Spleen (tissue), 11 donors: ENCODE results near the gene GPATCH1. TPM values are rescaled to one million over a fixed set of nuclear protein-coding genes. Genes with fewer than 3 reads are reported as not detected.

Source experiments
- DNase-seq: peaks from one replicate; pipeline ENCODE4 v3.0.0-alpha.2; 2020
- H3K27ac ChIP-seq, 8 donors: fragments of 200-600 bp; sonication (generic) in 7 of 8; 1 replicate in 4 of 8; 2 replicates in 4 of 8; pipeline versions ENCODE4 v1.5.0 to v1.8.0; 2016 to 2021; ENCODE audit warnings: inconsistent platforms in 4 of 8, mild to moderate bottlenecking in 4 of 8, moderate library complexity in 1 of 8
- H3K27me3 ChIP-seq, 7 donors: fragments of 200-600 bp; sonication (generic) in 6 of 7; replicated peaks in 1 of 7; 1 replicate in 4 of 7; 2 replicates in 3 of 7; pipeline versions ENCODE4 v1.5.0 to v1.8.0; 2016 to 2021; ENCODE audit warnings: inconsistent platforms in 3 of 7, mild to moderate bottlenecking in 1 of 7
- H3K36me3 ChIP-seq, 6 donors: fragments of 200-600 bp; sonication (generic) in 5 of 6; 1 replicate in 4 of 6; 2 replicates in 2 of 6; pipeline versions ENCODE4 v1.5.0 to v1.8.0; 2016 to 2021; ENCODE audit warnings: inconsistent platforms in 2 of 6
- H3K4me1 ChIP-seq, 6 donors: fragments of 200-600 bp; sonication (generic) in 5 of 6; 1 replicate in 3 of 6; 2 replicates in 3 of 6; pipeline versions ENCODE4 v1.5.0 to v1.8.0; 2016 to 2021; ENCODE audit warnings: inconsistent platforms in 3 of 6
- H3K4me3 ChIP-seq, 8 donors: fragments of 200-600 bp; sonication (generic) in 7 of 8; 1 replicate in 4 of 8; 2 replicates in 4 of 8; pipeline versions ENCODE4 v1.5.0 to v1.8.0; 2016 to 2021; ENCODE audit warnings: inconsistent platforms in 4 of 8, mild to moderate bottlenecking in 4 of 8, moderate library complexity in 2 of 8
- H3K9me3 ChIP-seq, 8 donors: fragments of 200-600 bp; sonication (generic) in 7 of 8; 1 replicate in 4 of 8; 2 replicates in 4 of 8; pipeline versions ENCODE4 v1.5.0 to v1.8.0; 2016 to 2021; ENCODE audit warnings: inconsistent platforms in 4 of 8
- POLR2A ChIP-seq, 3 donors: fragments of 450-650 bp; IDR thresholded peaks; one replicate each; pipeline ENCODE4 v1.5.1; 2017; ENCODE audit warnings: antibody characterized with exemption in 3 of 3, mild to moderate bottlenecking in 1 of 3
- POLR2AphosphoS5 ChIP-seq, 3 donors: sonication (generic); formaldehyde crosslinking; IDR thresholded peaks; one replicate each; pipeline ENCODE4 v1.5.1; 2017; ENCODE audit warnings: antibody characterized with exemption in 3 of 3
- WGBS, 5 donors: extraction: QIAGEN DNeasy Blood & Tissue Kit in 3 of 5; methylation state at CpG; one replicate each; pipeline versions ENCODE4 v1.1.5 to v1.1.7; 2013 to 2018; 5-methylcytosine and 5-hydroxymethylcytosine counted together
- intact Hi-C: fragments of 100-400 bp; cut with DNase I; formaldehyde crosslinking; loops from one replicate; pipeline ENCODE4 v1.15.0; 2023; ENCODE audit warnings: low total_unique reads
- polyA plus RNA-seq, 3 donors: library from polyadenylated mRNA; stranded (reverse); fragments of 200-250 nt; gene quantifications; one replicate each; pipeline ENCODE4 v1.2.1, GENCODE V29; 2013
- total RNA-seq, 7 donors: library from RNA; depleted of rRNA in 3 of 7; stranded (reverse); fragments of >200 nt in 3 of 7; fragmentation: NEBNext Ultra II Directional in 4 of 7; extraction: Animal tissue kit (Norgen Biotek cat#: 25700) in 4 of 7; gene quantifications; one replicate each; pipeline versions ENCODE4 v1.1.0 to v1.2.1, GENCODE V29; 2016 to 2021
- TF ChIP-seq, protein P1 (sequence below), 11 experiments: fragments of 200-600 bp in 7 of 11; fragments of 450-650 bp in 4 of 11; sonication (generic) in 4 of 11; IDR thresholded peaks in 8 of 11; conservative IDR thresholded peaks in 3 of 11; 1 replicate in 7 of 11; 2 replicates in 4 of 11; pipeline versions ENCODE4 v1.4.0 to v1.8.0; 2016 to 2021; ENCODE audit warnings: antibody characterized with exemption in 11 of 11, inconsistent platforms in 4 of 11, mild to moderate bottlenecking in 1 of 11
- donor health status: healthy with polysubstance abuse.
- donor health status: DM: no; HTN: no; CAD: no; lungs with moderate emphysema.
- donor health status: DM: no; HTN: no; CAD: no.
- donor health status: Bipolar disorder and iron deficiency.
- donor health status: healthy.
- donor health status: DM: no; HTN: no; CAD: no.
- donor health status: DM: yes; HTN: yes; CAD: no.

Gene GPATCH1
- total and polyA plus RNA-seq, 10 donors: 3.9 to 12.7 (median 9.4) TPM

DNA sequence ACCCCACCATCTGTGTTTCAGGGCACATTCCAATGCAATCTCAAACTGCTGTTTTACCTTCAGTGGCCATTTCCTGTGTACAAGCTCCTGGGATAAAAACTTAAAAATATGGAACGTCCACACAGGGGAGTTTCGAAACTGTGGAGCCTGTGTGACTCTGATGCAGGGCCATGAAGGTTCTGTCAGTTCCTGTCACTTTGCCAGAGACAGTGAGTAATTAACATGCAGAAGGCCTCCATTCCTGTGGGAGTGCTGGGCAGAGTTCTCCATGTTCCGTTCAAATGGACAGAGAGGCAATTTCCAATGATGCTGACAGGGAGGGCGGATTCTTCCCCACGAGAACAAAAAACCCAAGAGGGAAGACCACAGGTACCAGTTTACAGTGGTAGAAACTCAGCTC lies 75.4 kb downstream of the GPATCH1 start:
- H3K4me3 ChIP-seq: no peak overlapping the region
- 65 to 84% (median 77%) methylated on average over 5 of the region's 5 CpGs for WGBS, 5 donors
- H3K4me1 ChIP-seq: peaks cover 0 to 37% (median 16%) of the 10 kb centered on the region in 6 donors
- intact Hi-C loops: no loop called here
- no peaks in the 10 kb centered on the region for H3K27me3 ChIP-seq
- peak; percentile 0 for DNase-seq
- no peaks in the 10 kb centered on the region for H3K36me3 ChIP-seq
- no peaks in the 10 kb centered on the region for H3K9me3 ChIP-seq
- TF ChIP-seq POLR2AphosphoS5 (IDR thresholded peaks at IDR 0.05) (no peak), POLR2A (IDR thresholded peaks at IDR 0.05) (no peak)
- TF ChIP-seq, protein P1, sequence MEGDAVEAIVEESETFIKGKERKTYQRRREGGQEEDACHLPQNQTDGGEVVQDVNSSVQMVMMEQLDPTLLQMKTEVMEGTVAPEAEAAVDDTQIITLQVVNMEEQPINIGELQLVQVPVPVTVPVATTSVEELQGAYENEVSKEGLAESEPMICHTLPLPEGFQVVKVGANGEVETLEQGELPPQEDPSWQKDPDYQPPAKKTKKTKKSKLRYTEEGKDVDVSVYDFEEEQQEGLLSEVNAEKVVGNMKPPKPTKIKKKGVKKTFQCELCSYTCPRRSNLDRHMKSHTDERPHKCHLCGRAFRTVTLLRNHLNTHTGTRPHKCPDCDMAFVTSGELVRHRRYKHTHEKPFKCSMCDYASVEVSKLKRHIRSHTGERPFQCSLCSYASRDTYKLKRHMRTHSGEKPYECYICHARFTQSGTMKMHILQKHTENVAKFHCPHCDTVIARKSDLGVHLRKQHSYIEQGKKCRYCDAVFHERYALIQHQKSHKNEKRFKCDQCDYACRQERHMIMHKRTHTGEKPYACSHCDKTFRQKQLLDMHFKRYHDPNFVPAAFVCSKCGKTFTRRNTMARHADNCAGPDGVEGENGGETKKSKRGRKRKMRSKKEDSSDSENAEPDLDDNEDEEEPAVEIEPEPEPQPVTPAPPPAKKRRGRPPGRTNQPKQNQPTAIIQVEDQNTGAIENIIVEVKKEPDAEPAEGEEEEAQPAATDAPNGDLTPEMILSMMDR (IDR thresholded peaks at IDR 0.05 in 8 of 11, conservative IDR thresholded peaks at IDR 0.05 in 3 of 11): no peak
- H3K27ac ChIP-seq: no peak overlapping the region

DNA sequence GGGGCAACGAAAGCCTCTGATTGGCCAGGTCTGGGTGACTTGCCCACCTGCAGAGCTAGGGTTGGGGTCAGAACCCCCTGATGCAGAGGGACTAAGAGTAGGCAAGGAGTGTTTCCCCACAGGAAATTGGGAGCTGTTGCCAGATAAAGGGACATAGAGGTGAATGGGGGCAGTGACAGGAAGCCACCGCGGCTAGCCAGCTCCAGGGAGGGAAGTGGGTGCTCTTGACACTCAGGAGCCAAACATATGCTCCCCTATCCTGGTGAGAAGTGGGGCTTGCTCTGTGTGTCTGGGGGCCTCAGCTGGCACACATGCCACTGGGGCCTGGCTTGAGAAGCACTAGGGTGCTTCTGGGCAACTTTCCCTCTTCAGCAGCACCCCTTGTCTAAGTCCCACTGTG lies 76.9 kb downstream of the GPATCH1 start:
- intact Hi-C loops: no loop called here
- DNase-seq: peak; percentile 61
- WGBS, 5 donors: 32 to 50% (median 39%) methylated on average over 3 of the region's 3 CpGs
- TF ChIP-seq POLR2AphosphoS5 (IDR thresholded peaks at IDR 0.05) (no peak), POLR2A (IDR thresholded peaks at IDR 0.05) (no peak)
- TF ChIP-seq, protein P1 (IDR thresholded peaks at IDR 0.05 in 8 of 11, conservative IDR thresholded peaks at IDR 0.05 in 3 of 11): no peak
- H3K4me3 ChIP-seq: no peak overlapping the region
- no peak overlapping the region for H3K27ac ChIP-seq
- H3K9me3 ChIP-seq: no peaks in the 10 kb centered on the region
- H3K27me3 ChIP-seq: no peaks in the 10 kb centered on the region
- peaks cover 0 to 45% (median 17%) of the 10 kb centered on the region in 6 donors for H3K4me1 ChIP-seq
- H3K36me3 ChIP-seq: no peaks in the 10 kb centered on the region

DNA sequence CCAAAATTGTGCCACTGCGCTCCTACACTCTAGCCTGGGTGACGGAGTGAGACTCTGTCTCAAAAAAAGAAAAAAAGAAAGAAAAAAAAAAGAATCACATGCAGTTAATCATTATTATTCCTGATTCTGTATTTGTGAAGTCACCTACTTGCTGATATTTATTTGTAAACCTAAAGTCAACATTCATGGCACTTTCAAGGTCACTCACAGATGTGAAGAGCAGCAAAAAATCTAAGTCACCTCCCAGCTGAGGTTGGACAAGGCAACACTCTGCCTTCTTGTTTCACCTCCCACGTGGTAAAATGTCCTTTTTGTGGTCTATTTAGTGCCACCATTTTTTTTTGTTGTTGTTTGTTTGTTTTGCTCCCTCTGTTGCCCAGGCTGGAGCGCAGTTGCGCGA lies 77.4 kb downstream of the GPATCH1 start:
- Histone ChIP-seq H3K27ac (no peak overlapping the region), H3K36me3 (no peaks in the 10 kb centered on the region), H3K27me3 (no peaks in the 10 kb centered on the region), H3K4me1 (peaks cover 0 to 45% (median 17%) of the 10 kb centered on the region in 6 donors), H3K9me3 (no peaks in the 10 kb centered on the region), H3K4me3 (no peak overlapping the region)
- TF ChIP-seq POLR2AphosphoS5 (IDR thresholded peaks at IDR 0.05) (no peak), POLR2A (IDR thresholded peaks at IDR 0.05) (no peak)
- TF ChIP-seq, protein P1 (IDR thresholded peaks at IDR 0.05 in 8 of 11, conservative IDR thresholded peaks at IDR 0.05 in 3 of 11): no peak
- intact Hi-C loops: no loop called here
- DNase-seq: no peak
- WGBS, 5 donors: 85 to 95% (median 87%) methylated on average over 6 of the region's 6 CpGs

DNA sequence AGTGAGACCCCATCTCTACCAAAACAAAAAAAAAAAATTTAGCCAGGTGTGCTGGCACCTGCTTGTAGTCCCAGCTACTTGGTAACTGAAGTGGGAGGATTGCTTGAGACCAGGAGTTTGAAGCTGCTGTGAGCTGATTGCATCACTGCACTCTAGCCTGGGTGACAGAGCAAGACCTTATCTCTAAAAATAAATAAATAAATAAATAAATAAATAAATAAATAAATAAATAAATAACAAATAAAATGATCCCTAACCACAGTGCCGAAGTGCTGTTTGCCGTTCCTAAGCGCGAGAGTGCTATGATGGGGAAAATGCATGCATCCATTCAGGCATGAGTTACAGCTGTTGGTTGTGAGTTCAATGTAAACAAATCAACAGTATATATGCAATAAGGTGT lies 78.2 kb downstream of the GPATCH1 start:
- H3K36me3 ChIP-seq: no peaks in the 10 kb centered on the region
- intact Hi-C loops: no loop called here
- TF ChIP-seq POLR2AphosphoS5 (IDR thresholded peaks at IDR 0.05) (no peak), POLR2A (IDR thresholded peaks at IDR 0.05) (no peak)
- TF ChIP-seq, protein P1 (IDR thresholded peaks at IDR 0.05 in 8 of 11, conservative IDR thresholded peaks at IDR 0.05 in 3 of 11): no peak
- no peaks in the 10 kb centered on the region for H3K9me3 ChIP-seq
- no peak overlapping the region for H3K4me3 ChIP-seq
- no peak overlapping the region for H3K27ac ChIP-seq
- 85 to 99% (median 97%) methylated on average over 4 of the region's 4 CpGs for WGBS, 5 donors
- H3K27me3 ChIP-seq: no peaks in the 10 kb centered on the region
- DNase-seq: peak; percentile 4
- H3K4me1 ChIP-seq: peaks cover 0 to 45% (median 17%) of the 10 kb centered on the region in 6 donors
